Chondrocyte (in vitro differentiated cells): ENCODE results near the gene DYNC2LI1. TPM values are rescaled to one million over a fixed set of nuclear protein-coding genes. Genes with fewer than 3 reads are reported as not detected.

Experiments
- DNase-seq: peaks from one replicate; pipeline ENCODE4 v3.0.0; 2021; ENCODE audit warnings: mixed read lengths, low spot score
- H3K27ac Mint-ChIP-seq: one replicate; pipeline ENCODE4 v1.8.0; 2021; ENCODE audit warnings: mild to moderate bottlenecking, moderate library complexity, mixed read lengths; ENCODE audit not compliant: unreplicated experiment
- H3K27me3 Mint-ChIP-seq: 2 replicates; pipeline ENCODE4 v1.8.0; 2021; ENCODE audit warnings: low read depth, mixed read lengths
- H3K36me3 Mint-ChIP-seq: 2 replicates; pipeline ENCODE4 v1.8.0; 2021; ENCODE audit warnings: low read depth, mixed read lengths
- H3K4me1 Mint-ChIP-seq: 2 replicates; pipeline ENCODE4 v1.8.0; 2021; ENCODE audit warnings: low read depth, mild to moderate bottlenecking, mixed read lengths
- H3K4me3 Mint-ChIP-seq: one replicate; pipeline ENCODE4 v1.8.0; 2021; ENCODE audit warnings: mild to moderate bottlenecking, moderate library complexity, mixed read lengths; ENCODE audit not compliant: unreplicated experiment
- H3K9me3 Mint-ChIP-seq: 2 replicates; pipeline ENCODE4 v1.8.0; 2021; ENCODE audit warnings: low read depth, mixed read lengths
- total RNA-seq: library from RNA; stranded (reverse); gene quantifications from 3 replicates; pipeline ENCODE4 v1.2.1, GENCODE V29; 2021
- TF ChIP-seq, protein P1 (sequence below): fragments of 200-600 bp; sonication (generic); IDR thresholded peaks from 2 replicates; pipeline ENCODE4 v1.5.0; 2021; ENCODE audit warnings: antibody characterized with exemption, mild to moderate bottlenecking, moderate library complexity

DYNC2LI1 gene
- total RNA-seq, 1 donor from 2014 or later = 10.8 TPM

GRCh38 chr2:43846140-43846793 lies 72.4 kb downstream of the DYNC2LI1 start:
- DNase-seq = no peak
- Mint-ChIP-seq H3K27ac (no peak overlapping the region), H3K4me3 (no peak overlapping the region), H3K27me3 (peaks cover 11% of the 10 kb centered on the region), H3K4me1 (peaks cover 3% of the 10 kb centered on the region), H3K36me3 (no peaks in the 10 kb centered on the region), H3K9me3 (no peaks in the 10 kb centered on the region)
- TF ChIP-seq, protein P1, sequence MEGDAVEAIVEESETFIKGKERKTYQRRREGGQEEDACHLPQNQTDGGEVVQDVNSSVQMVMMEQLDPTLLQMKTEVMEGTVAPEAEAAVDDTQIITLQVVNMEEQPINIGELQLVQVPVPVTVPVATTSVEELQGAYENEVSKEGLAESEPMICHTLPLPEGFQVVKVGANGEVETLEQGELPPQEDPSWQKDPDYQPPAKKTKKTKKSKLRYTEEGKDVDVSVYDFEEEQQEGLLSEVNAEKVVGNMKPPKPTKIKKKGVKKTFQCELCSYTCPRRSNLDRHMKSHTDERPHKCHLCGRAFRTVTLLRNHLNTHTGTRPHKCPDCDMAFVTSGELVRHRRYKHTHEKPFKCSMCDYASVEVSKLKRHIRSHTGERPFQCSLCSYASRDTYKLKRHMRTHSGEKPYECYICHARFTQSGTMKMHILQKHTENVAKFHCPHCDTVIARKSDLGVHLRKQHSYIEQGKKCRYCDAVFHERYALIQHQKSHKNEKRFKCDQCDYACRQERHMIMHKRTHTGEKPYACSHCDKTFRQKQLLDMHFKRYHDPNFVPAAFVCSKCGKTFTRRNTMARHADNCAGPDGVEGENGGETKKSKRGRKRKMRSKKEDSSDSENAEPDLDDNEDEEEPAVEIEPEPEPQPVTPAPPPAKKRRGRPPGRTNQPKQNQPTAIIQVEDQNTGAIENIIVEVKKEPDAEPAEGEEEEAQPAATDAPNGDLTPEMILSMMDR = no peak

DNA sequence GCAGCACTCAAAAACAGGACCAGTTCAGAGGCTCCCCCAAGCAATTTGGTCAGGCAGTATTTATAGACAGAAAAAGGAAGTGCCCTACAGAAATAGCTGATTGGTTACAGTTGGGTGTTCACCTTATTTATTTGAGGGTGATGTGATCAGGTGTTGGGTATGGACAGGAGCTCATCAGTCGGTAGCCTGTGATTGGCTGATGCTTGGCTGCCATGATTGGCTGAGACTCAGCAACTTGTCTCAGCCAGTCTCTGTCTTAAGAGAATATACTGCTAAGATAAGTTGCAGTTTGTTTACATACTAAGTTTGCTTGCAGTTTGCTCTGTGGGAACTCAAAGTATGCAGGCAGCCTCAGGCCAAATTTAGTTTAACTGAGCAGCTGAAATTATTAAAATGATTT lies 74.4 kb downstream of the DYNC2LI1 start:
- Mint-ChIP-seq H3K9me3 (no peaks in the 10 kb centered on the region), H3K4me1 (peaks cover 3% of the 10 kb centered on the region), H3K27ac (no peak overlapping the region), H3K4me3 (no peak overlapping the region), H3K36me3 (no peaks in the 10 kb centered on the region), H3K27me3 (peaks cover 11% of the 10 kb centered on the region)
- no peak for DNase-seq
- TF ChIP-seq, protein P1 = no peak

GRCh38 chr2:43851011-43851980 lies 77.5 kb downstream of the DYNC2LI1 start:
- no peak for DNase-seq
- Mint-ChIP-seq H3K4me1 (peaks cover 3% of the 10 kb centered on the region), H3K4me3 (no peak overlapping the region), H3K36me3 (no peaks in the 10 kb centered on the region), H3K27me3 (peaks cover 30% of the 10 kb centered on the region), H3K27ac (no peak overlapping the region), H3K9me3 (no peaks in the 10 kb centered on the region)
- TF ChIP-seq, protein P1 = no peak

DNA sequence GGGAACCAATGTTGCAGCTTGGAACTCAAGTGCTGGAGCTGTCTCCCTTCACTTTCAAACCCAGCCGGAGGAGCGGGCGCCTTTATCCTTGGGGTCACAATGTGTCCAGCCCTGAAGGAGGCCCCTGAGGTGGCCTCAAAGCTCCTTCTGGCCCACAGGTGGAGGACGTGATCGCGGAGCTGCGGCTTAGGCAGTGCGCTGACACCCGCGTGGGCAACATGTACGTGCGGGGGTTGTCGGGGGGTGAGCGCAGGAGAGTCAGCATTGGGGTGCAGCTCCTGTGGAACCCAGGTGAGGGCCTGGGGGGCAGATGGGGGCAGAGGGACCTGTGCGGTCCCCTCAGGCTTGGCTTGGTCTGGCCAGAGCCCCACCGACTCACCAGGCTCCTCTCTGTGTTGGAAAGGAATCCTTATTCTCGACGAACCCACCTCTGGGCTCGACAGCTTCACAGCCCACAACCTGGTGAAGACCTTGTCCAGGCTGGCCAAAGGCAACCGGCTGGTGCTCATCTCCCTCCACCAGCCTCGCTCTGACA lies 78.4 kb downstream of the DYNC2LI1 start:
- TF ChIP-seq, protein P1 = no peak
- Mint-ChIP-seq H3K4me3 (no peak overlapping the region), H3K27me3 (peaks cover 30% of the 10 kb centered on the region), H3K27ac (no peak overlapping the region), H3K36me3 (no peaks in the 10 kb centered on the region), H3K9me3 (no peaks in the 10 kb centered on the region), H3K4me1 (peaks cover 3% of the 10 kb centered on the region)
- no peak for DNase-seq
